ENCODE results near the gene SRGAP3. TPM values are rescaled to one million over a fixed set of nuclear protein-coding genes. Genes with fewer than 3 reads are reported as not detected.

The SRGAP3 gene
- total RNA-seq, 2 donors from 2014 or later, result 10.9 to 11.4 TPM

DNA sequence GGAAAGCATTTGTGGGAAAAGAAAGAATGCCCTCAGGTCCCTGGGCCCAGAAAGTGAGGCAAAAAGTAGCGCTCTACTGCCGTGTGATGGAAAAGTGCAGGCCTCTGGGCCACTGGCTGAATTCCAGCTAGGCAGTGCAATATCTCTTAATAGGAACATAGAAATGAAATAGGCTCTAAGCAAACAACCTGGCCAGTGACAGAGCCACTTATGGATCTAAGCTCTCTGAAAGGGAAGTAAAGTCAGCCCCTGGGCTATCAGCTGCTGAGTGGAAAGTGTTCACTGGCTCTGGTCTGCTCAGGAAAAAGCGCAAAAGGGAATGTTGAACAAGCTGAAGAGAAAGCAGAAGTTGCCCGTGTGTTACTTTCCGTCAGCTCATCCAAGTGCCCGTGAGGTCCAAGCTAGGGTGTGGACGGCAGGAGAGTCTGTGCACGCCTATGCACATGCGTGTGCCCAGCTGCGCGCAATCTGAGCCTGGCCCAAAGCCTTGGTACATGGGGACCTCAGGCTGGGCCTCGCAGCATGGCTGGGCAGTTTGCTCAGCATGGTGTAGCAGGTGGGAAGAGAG lies 212.2 kb downstream of the SRGAP3 start:
- H3K36me3 ChIP-seq (replicated peaks in 1 of 2; ENCODE audit: insufficient read depth in 1 of 2, low read depth in 2 of 2), result no peaks in the 10 kb centered on the region
- TF ChIP-seq POLR2A (IDR thresholded peaks at IDR 0.05) (no peak), CTCF (IDR thresholded peaks at IDR 0.05) (no peak)
- DNase-seq, result peak in 3 of 4 donors; percentile 27 to 32 (median 27)
- H3K4me3 ChIP-seq, result no peak overlapping the region
- no peaks in the 10 kb centered on the region for H3K27me3 ChIP-seq
- no peaks in the 10 kb centered on the region for H3K4me1 ChIP-seq
- 89 to 92% methylated on average over 12 of the region's 12 CpGs for WGBS, 2 donors
- no peaks in the 10 kb centered on the region for H3K9me3 ChIP-seq
- no peak overlapping the region for H3K27ac ChIP-seq
- ATAC-seq, result no peak
- intact Hi-C loops (cut with DNase I), result no loop called here

GRCh38 chr3:9036404-9037131 lies 212.9 kb downstream of the SRGAP3 start:
- peak; percentile 40 for ATAC-seq
- H3K27ac ChIP-seq, result no peak overlapping the region
- intact Hi-C loops (cut with DNase I), result no loop called here
- no peaks in the 10 kb centered on the region for H3K36me3 ChIP-seq (replicated peaks in 1 of 2; ENCODE audit: insufficient read depth in 1 of 2, low read depth in 2 of 2)
- H3K4me3 ChIP-seq, result no peak overlapping the region
- peak; percentile 22 to 52 (median 38) for DNase-seq
- H3K4me1 ChIP-seq, result no peaks in the 10 kb centered on the region
- no peaks in the 10 kb centered on the region for H3K9me3 ChIP-seq
- 67 to 69% methylated on average over 9 of the region's 9 CpGs for WGBS, 2 donors
- no peak for TF ChIP-seq CTCF (IDR thresholded peaks at IDR 0.05)
- no peaks in the 10 kb centered on the region for H3K27me3 ChIP-seq

- Histone ChIP-seq H3K4me3 (no peak overlapping the region), H3K27me3 (no peaks in the 10 kb centered on the region), H3K36me3 (replicated peaks in 1 of 2; ENCODE audit: insufficient read depth in 1 of 2, low read depth in 2 of 2) (no peaks in the 10 kb centered on the region), H3K4me1 (no peaks in the 10 kb centered on the region), H3K9me3 (no peaks in the 10 kb centered on the region), H3K27ac (no peak overlapping the region)
- intact Hi-C loops (cut with DNase I), result no loop called here
- DNase-seq, result no peak
- TF ChIP-seq POLR2A (IDR thresholded peaks at IDR 0.05), result no peak
- TF ChIP-seq CTCF (IDR thresholded peaks at IDR 0.05), result no peak
- no peak for ATAC-seq
- 70 to 72% methylated on average over 2 of the region's 2 CpGs for WGBS, 2 donors
Measured at GRCh38 chr3:9035961-9036360, 213.5 kb downstream of the SRGAP3 start.

GRCh38 chr3:9035473-9035872 lies 214.0 kb downstream of the SRGAP3 start:
- Histone ChIP-seq H3K4me1 (no peaks in the 10 kb centered on the region), H3K27me3 (no peaks in the 10 kb centered on the region), H3K27ac (no peak overlapping the region), H3K9me3 (no peaks in the 10 kb centered on the region), H3K4me3 (no peak overlapping the region), H3K36me3 (replicated peaks in 1 of 2; ENCODE audit: insufficient read depth in 1 of 2, low read depth in 2 of 2) (no peaks in the 10 kb centered on the region)
- intact Hi-C loops (cut with DNase I), result no loop called here
- no peak for ATAC-seq
- WGBS, 2 donors, result 71 to 73% methylated on average over 4 of the region's 4 CpGs
- TF ChIP-seq CTCF (IDR thresholded peaks at IDR 0.05), result no peak
- TF ChIP-seq POLR2A (IDR thresholded peaks at IDR 0.05), result no peak
- no peak for DNase-seq

GRCh38 chr3:9033867-9034266 lies 215.6 kb downstream of the SRGAP3 start:
- Histone ChIP-seq H3K4me1 (no peaks in the 10 kb centered on the region), H3K4me3 (no peak overlapping the region), H3K27me3 (no peaks in the 10 kb centered on the region), H3K27ac (no peak overlapping the region), H3K9me3 (no peaks in the 10 kb centered on the region), H3K36me3 (replicated peaks in 1 of 2; ENCODE audit: insufficient read depth in 1 of 2, low read depth in 2 of 2) (no peaks in the 10 kb centered on the region)
- ATAC-seq (no peak), DNase-seq (no peak)
- intact Hi-C loops (cut with DNase I), result no loop called here
- TF ChIP-seq CTCF (IDR thresholded peaks at IDR 0.05), result no peak
- TF ChIP-seq POLR2A (IDR thresholded peaks at IDR 0.05), result no peak
- 64 to 76% methylated on average over 1 of the region's 1 CpG for WGBS, 2 donors

All from body of pancreas (tissue), 4 donors.